HepG2 (cell line): Measurements from ENCODE around the gene AGAP1. TPM values are rescaled to one million over a fixed set of nuclear protein-coding genes. Genes with fewer than 3 reads are reported as not detected.

ENCODE experiments used
- ATF7 ChIP-seq, 2 experiments: fragments of 450-650 bp in 1 of 2; sonication (generic) in 1 of 2; formaldehyde crosslinking in 1 of 2; IDR thresholded peaks; 2 replicates each; pipeline versions ENCODE4 v1.4.0 to v1.6.1; 2016 to 2020; ENCODE audit warnings: antibody characterized with exemption in 1 of 2, mild to moderate bottlenecking in 1 of 2, missing genetic modification reagents in 1 of 2
- CC2D1A ChIP-seq: sonication (generic); formaldehyde crosslinking; IDR thresholded peaks from 2 replicates; pipeline ENCODE4 v1.8.1; 2023; ENCODE audit warnings: mild to moderate bottlenecking, missing genetic modification reagents
- CTCF ChIP-seq: sonication (generic); formaldehyde crosslinking; IDR thresholded peaks from 2 replicates; pipeline ENCODE4 v1.5.0; 2020; ENCODE audit warnings: mild to moderate bottlenecking, missing genetic modification reagents, moderate library complexity
- DPF2 ChIP-seq: sonication (generic); formaldehyde crosslinking; IDR thresholded peaks from 2 replicates; pipeline ENCODE4 v1.4.0; 2020; ENCODE audit warnings: mild to moderate bottlenecking, low read depth, missing genetic modification reagents, borderline replicate concordance
- FLYWCH1 ChIP-seq: sonication (generic); formaldehyde crosslinking; IDR thresholded peaks from 2 replicates; pipeline ENCODE4 v1.8.1; 2023; ENCODE audit warnings: mild to moderate bottlenecking, missing genetic modification reagents
- GTF2F1 ChIP-seq: fragments of 150-350 bp; IDR thresholded peaks from 2 replicates; pipeline ENCODE4 v1.6.1; 2014; ENCODE audit warnings: low read length
- GZF1 ChIP-seq: sonication (generic); formaldehyde crosslinking; IDR thresholded peaks from 2 replicates; pipeline ENCODE4 v1.5.1; 2020; ENCODE audit warnings: mild to moderate bottlenecking, missing genetic modification reagents
- KDM2A ChIP-seq: sonication (generic); formaldehyde crosslinking; IDR thresholded peaks from 2 replicates; pipeline ENCODE4 v1.4.0; 2020; ENCODE audit warnings: low read depth, missing genetic modification reagents, borderline replicate concordance
- MZF1 ChIP-seq: sonication (generic); formaldehyde crosslinking; IDR thresholded peaks from 2 replicates; pipeline ENCODE4 v1.8.1; 2023; ENCODE audit warnings: mild to moderate bottlenecking, missing genetic modification reagents, borderline replicate concordance
- NAIF1 ChIP-seq: sonication (generic); formaldehyde crosslinking; IDR thresholded peaks from 2 replicates; pipeline ENCODE4 v1.5.0; 2020; ENCODE audit warnings: mild to moderate bottlenecking, missing genetic modification reagents, borderline replicate concordance
- NFYC ChIP-seq: IDR thresholded peaks from 2 replicates; pipeline ENCODE4 v1.6.1; 2016; ENCODE audit warnings: missing genetic modification reagents, missing compliant biosample characterization
- PBX3 ChIP-seq: sonication (generic); formaldehyde crosslinking; IDR thresholded peaks from 2 replicates; pipeline ENCODE4 v1.8.1; 2023; ENCODE audit warnings: missing genetic modification reagents, inconsistent platforms, borderline replicate concordance
- RAD51 ChIP-seq: fragments of 450-650 bp; IDR thresholded peaks from 2 replicates; pipeline ENCODE4 v1.6.1; 2016; ENCODE audit warnings: borderline replicate concordance
- RFX1 ChIP-seq: fragments of 450-650 bp; IDR thresholded peaks from 2 replicates; pipeline ENCODE4 v1.6.1; 2017
- RFXAP ChIP-seq: sonication (generic); formaldehyde crosslinking; IDR thresholded peaks from 2 replicates; pipeline ENCODE4 v1.4.0; 2020; ENCODE audit warnings: missing genetic modification reagents, borderline replicate concordance
- RXRB ChIP-seq: IDR thresholded peaks from 2 replicates; pipeline ENCODE4 v1.6.1; 2016; ENCODE audit warnings: borderline replicate concordance, missing genetic modification reagents, missing compliant biosample characterization
- TARDBP ChIP-seq: sonication (generic); formaldehyde crosslinking; IDR thresholded peaks from 2 replicates; pipeline ENCODE4 v1.8.0; 2022; ENCODE audit warnings: mild to moderate bottlenecking, missing genetic modification reagents
- TBX3 ChIP-seq: fragments of 450-650 bp; IDR thresholded peaks from 2 replicates; pipeline ENCODE4 v1.6.1; 2017; ENCODE audit warnings: antibody characterized with exemption, mild to moderate bottlenecking, inconsistent platforms, borderline replicate concordance
- TCF7 ChIP-seq: sonication (generic); IDR thresholded peaks from 2 replicates; pipeline ENCODE4 v1.6.1; 2016; ENCODE audit warnings: antibody characterized with exemption, low read depth
- TEAD2 ChIP-seq: sonication (generic); formaldehyde crosslinking; IDR thresholded peaks from 2 replicates; pipeline ENCODE4 v1.9.0; 2021; ENCODE audit warnings: missing genetic modification reagents
- ZNF557 ChIP-seq: sonication (generic); formaldehyde crosslinking; IDR thresholded peaks from 2 replicates; pipeline ENCODE4 v1.4.0; 2020; ENCODE audit warnings: missing genetic modification reagents
- ZNF616 ChIP-seq: sonication (generic); formaldehyde crosslinking; IDR thresholded peaks from 2 replicates; pipeline ENCODE4 v1.5.0; 2020; ENCODE audit warnings: low read depth, mild to moderate bottlenecking, missing genetic modification reagents
- polyA plus RNA-seq, 8 experiments: library from polyadenylated mRNA; depleted of rRNA in 3 of 8; stranded (reverse) in 7 of 8; unstranded in 1 of 8; fragments of >200 nt; fragmentation: Illumina TruSeq in 4 of 8; extraction: Trizol in 4 of 8; gene quantifications; 2 replicates each; pipeline versions ENCODE4 v1.2.1 to v1.2.3, GENCODE V29; 2011 to 2016; ENCODE audit warnings: low read depth in 4 of 8, missing spikeins in 1 of 8, mixed read lengths in 1 of 8; ENCODE audit not compliant: insufficient read depth in 1 of 8
- total RNA-seq, 5 experiments: library from RNA; depleted of rRNA; stranded (reverse); fragments of >200 nt; fragmentation: Illumina TruSeq; extraction: Trizol; gene quantifications; 2 replicates each; pipeline ENCODE4 v1.2.3, GENCODE V29; 2016; ENCODE audit warnings: low read depth in 1 of 5
- TF ChIP-seq, protein P1 (sequence below): IDR thresholded peaks from 2 replicates; pipeline ENCODE4 v1.6.1; 2016; ENCODE audit warnings: missing compliant biosample characterization, missing genetic modification reagents, borderline replicate concordance
- TF ChIP-seq, protein P2 (sequence below): sonication (generic); formaldehyde crosslinking; IDR thresholded peaks from 2 replicates; pipeline ENCODE4 v1.4.0; 2020; ENCODE audit warnings: missing genetic modification reagents, low read depth, mild to moderate bottlenecking, borderline replicate concordance
- TF ChIP-seq, protein P3 (sequence below): sonication (generic); formaldehyde crosslinking; IDR thresholded peaks from 2 replicates; pipeline ENCODE4 v1.5.0; 2020; ENCODE audit warnings: missing genetic modification reagents

The AGAP1 gene
- total and polyA plus RNA-seq, 2 of the 13 experiments (the other 11 are each of a cell fraction or from before 2014, with no cell fraction given): 21.2 to 32.7 TPM

DNA sequence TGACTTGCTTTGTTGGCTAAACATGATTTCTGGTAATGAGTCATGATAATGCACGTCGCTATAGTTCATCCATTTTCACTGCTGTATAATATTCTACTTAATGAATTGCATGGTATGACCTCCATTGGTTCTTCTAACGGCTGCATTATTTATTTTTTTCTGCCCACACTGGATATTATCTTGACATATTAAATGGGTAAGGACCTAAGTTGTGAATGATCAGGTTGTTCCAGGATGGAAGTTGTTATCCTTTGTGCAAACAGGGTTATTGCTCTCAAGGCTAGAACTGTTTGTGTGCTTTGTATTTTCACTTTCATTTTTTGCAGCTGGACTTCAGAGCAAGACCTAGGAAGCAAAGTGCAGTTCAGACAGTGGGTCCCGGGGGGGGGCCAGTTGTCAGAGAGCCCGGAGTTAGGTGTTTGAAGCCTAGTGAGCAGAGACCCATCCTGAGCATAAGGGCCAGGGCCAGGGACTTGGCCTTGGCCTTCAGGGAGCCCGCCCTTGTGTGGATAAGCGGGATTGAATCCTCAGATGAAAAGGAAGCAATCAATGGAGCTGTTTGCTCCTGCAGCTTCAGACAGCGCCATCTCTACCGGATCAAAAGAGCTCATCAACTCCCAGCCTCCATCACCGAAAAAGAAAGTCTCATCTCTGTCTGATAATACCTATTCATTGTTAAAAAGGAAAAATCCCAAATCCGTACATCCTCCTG is 48.2 kb downstream of the AGAP1 start (continued):
- no peak for TF ChIP-seq CC2D1A (CRISPR knock-in tag)
- TF ChIP-seq FLYWCH1 (CRISPR knock-in tag): no peak
- TF ChIP-seq RXRB (CRISPR knock-in tag): peak; percentile 93
- TF ChIP-seq, protein P1, sequence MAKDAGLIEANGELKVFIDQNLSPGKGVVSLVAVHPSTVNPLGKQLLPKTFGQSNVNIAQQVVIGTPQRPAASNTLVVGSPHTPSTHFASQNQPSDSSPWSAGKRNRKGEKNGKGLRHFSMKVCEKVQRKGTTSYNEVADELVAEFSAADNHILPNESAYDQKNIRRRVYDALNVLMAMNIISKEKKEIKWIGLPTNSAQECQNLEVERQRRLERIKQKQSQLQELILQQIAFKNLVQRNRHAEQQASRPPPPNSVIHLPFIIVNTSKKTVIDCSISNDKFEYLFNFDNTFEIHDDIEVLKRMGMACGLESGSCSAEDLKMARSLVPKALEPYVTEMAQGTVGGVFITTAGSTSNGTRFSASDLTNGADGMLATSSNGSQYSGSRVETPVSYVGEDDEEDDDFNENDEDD (CRISPR knock-in tag): peak; percentile 67
- TF ChIP-seq, protein P2, sequence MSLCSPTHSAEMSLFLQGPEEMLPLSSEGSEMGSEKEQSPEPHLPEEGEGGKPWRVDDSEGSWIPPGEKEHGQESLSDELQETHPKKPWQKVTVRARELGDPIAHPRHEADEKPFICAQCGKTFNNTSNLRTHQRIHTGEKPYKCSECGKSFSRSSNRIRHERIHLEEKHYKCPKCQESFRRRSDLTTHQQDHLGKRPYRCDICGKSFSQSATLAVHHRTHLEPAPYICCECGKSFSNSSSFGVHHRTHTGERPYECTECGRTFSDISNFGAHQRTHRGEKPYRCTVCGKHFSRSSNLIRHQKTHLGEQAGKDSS (CRISPR knock-in tag): peak; percentile 72; the same call in 1 of the 2 replicates
- TF ChIP-seq DPF2 (CRISPR knock-in tag): peak; percentile 92; the same call in 1 of the 2 replicates
- TF ChIP-seq ZNF616 (CRISPR knock-in tag): no peak
- TF ChIP-seq TARDBP (CRISPR knock-in tag): peak; percentile 98
- no peak for TF ChIP-seq NAIF1 (CRISPR knock-in tag)
- TF ChIP-seq TEAD2 (CRISPR knock-in tag): no peak
- peak; percentile 73 for TF ChIP-seq RFXAP (CRISPR knock-in tag)
- TF ChIP-seq ATF7 (IDR thresholded peaks at IDR 0.05): peak; percentile 45; the same call in 1 of the 2 replicates
- peak; percentile 84; the same call in 1 of the 2 replicates for TF ChIP-seq ATF7 (CRISPR knock-in tag; IDR thresholded peaks at IDR 0.05)
- peak; percentile 85; the same call in 1 of the 2 replicates for TF ChIP-seq TBX3
- no peak for TF ChIP-seq RFX1
- no peak for TF ChIP-seq GTF2F1
- TF ChIP-seq GZF1 (CRISPR knock-in tag): no peak
- no peak for TF ChIP-seq RAD51
- no peak for TF ChIP-seq ZNF557 (CRISPR knock-in tag)
- TF ChIP-seq TCF7: peak; percentile 97
- TF ChIP-seq MZF1 (CRISPR knock-in tag): no peak
- no peak; the same call in 1 of the 2 replicates for TF ChIP-seq NFYC (CRISPR knock-in tag)
- TF ChIP-seq KDM2A: peak; percentile 26; the same call in 1 of the 2 replicates
- TF ChIP-seq, protein P3, sequence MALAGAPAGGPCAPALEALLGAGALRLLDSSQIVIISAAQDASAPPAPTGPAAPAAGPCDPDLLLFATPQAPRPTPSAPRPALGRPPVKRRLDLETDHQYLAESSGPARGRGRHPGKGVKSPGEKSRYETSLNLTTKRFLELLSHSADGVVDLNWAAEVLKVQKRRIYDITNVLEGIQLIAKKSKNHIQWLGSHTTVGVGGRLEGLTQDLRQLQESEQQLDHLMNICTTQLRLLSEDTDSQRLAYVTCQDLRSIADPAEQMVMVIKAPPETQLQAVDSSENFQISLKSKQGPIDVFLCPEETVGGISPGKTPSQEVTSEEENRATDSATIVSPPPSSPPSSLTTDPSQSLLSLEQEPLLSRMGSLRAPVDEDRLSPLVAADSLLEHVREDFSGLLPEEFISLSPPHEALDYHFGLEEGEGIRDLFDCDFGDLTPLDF (CRISPR knock-in tag): peak; percentile 41; the same call in 1 of the 2 replicates
- TF ChIP-seq PBX3: no peak
- peak; percentile 40 for TF ChIP-seq CTCF (CRISPR knock-in tag)
